Retina (tissue), 1 donor: ENCODE results near the gene ALPK1.
"Not testable (repeated sequence)": the region's sequence is repeated elsewhere in the genome, so short reads cannot be mapped to it uniquely, and the experiment has no call there.

Source experiments
- DNase-seq: peaks from one replicate; pipeline ENCODE4 v3.0.0-alpha.2; 2016

Gene ALPK1

DNA sequence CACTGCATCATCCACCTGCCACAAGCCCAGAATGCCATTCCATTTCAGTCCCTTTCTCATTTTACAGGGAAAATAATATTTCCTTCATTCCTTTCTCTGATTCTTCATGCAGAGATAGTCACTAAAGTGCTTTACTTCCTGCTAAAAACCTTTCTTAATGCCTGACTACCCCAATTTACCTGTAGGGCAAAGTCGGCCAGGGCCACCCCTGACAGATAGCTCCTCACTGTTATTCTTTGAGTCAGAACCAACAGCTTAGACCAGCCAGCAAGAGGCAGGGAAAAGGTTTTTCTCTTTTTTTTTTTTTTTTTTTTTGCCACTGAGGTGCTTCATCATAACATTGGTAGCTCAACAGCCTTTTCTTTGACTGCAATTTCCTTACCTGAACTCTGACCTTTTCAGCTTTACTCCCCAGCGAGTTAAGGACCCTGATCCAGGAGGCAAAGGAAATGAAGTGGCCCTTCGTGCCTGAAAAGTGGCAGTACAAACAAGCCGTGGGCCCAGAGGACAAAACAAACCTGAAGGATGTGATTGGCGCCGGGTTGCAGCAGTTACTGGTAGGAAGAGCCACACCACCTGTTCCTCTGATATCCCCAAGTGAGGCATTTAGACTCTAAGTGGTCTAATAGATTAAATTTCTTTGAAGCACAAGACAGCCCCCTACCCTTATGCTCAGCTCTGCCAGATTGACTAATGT, 85.0 kb downstream of the ALPK1 start:
- no peak for DNase-seq

DNA sequence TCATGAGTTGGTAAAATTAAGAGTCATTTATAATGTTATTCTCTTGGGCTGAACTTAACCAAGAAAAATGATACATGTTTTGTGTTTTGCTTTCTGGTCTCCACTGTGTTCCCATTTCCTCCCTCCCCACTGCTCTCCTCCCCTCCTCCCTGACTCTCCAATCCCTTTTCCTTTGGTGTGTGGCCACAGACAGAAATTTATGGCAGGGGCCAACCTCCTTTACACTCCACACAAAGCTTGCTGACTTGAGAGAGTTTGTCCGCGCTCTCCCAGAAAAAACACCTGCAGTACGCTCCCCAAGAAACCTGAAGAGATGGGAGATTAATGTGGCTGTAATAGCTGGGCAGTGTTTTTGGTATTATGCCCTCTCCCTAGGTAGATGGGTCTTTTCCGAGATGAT, 88.9 kb downstream of the ALPK1 start:
- DNase-seq: no peak

DNA sequence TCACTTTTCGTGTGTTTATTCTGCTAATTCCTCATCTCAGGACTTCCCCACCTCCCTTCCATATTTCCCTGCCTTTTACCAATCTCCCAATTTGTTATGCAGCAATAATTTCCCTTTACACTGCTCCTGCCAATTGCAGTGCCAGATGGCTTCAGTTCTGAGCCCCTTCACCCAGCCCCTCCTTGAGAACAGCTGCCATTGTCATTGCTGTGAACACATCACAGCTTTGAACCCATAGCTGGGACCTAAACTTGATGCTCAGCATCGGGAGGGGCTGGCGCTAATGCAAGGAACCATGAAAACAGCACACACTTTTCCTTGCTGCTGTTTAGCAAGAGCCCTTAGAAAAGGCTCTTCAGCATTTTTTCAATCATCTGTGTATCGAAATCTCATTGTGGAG, 104.9 kb downstream of the ALPK1 start:
- DNase-seq: no peak

DNA sequence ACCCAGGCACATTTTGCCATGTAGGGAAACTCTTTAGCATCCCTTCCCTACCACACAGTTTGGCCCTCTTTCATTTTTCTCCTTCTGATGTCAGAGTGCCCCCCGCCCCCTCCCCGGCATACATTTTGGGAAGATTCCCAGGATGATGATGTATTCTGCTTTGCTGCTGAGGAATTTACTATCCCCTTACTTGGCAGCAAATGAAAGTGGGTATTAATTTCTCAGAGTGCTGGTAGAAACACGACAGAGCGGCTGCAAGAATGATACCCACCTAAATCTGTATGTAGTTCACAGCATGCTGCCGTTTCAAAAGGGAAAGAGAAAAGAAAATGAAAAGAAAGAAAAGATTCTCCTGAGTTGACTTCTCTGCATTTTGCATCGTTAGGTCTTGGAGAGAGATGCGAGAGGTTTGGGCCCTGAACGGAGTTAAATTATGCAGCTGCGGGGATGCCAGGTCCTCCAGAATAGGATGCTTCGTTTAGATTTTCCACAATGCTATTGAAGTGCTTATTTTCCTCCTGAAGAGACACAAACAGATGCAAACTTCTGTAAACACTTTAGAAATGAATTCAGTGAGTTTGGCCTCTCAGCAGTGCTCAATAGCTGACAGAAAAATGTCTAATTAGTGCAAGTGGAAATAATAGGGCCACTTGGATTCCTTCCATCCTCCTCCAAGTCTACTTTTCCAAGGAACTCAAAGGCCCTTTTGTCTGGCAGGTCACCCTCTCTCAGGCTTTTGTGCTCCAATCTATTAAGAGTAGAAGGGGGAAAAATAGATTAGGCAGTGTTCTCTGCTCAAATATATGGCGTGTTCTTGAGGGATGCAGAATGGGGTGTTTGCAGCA, 106.2 kb downstream of the ALPK1 start:
- DNase-seq: peak; percentile 69

DNA sequence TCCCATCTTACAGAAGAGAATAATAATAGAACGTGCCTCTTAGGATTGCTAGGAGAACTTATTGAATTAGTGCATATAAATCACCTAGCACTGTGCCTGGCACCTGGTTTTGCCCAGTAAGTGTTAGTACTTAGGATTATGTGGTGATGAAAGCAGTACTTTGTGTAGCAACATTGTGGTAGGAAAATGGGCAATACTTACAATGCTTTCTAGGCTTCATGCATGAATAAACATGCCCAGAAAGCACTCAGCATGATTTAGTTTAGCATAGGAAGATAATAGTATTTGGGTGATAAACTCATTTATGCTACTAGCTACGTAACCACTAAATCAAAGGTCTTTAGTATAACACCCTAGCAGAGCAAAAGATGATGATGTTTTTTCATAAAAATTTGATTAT, 113.2 kb downstream of the ALPK1 start:
- no peak for DNase-seq

DNA sequence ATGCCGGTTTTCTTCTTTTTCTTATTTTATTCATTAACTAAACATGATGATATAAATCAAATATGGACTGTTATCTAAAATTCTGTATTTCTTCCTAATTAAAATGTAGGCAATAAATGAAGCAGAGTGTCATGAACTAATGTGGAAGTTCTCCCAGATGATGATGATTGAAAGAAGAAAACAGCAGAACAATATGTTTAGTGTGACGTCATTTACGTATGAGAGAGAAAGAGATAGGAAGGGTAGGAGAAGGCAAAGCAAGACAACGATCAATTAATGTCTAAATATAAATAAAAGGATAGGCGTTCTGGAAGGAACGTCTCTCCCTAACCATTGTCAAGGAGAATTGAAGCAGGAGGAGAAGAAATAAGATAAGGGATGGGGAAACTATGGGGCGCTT, 113.6 kb downstream of the ALPK1 start:
- DNase-seq: no peak

DNA sequence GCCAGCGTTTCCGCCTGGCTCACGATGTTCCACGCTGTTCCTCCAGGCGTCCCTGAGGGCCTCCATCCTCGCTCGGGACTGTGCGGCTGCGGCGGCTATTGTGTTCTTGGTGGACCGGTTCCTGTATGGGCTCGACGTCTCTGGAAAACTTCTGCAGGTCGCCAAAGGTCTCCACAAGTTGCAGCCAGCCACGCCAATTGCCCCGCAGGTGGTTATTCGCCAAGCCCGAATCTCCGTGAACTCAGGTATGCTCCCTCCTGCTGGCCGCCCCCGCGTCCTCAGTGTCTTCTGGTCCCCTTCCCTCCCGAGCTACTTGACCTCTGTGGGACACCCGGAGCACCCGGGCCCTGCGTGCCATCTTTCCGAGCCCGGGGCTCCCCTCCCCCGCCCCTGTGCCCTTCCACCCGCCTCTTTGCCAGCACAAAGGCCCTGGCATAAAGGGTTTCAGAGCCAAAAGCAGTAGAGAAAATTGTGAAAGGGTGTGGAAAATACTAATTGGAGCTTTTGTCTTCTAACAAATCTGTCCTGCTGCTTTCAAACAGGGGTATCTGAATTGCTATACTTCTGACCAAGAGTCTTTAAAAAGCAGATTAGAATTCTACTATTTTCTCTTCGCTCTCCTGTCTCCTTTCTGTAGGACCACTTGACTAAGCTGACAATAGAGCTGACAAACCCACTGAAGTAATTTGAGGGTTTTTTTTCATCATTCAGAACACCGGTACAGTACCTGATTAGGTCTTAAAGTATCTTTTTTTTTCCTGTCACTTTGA, 114.8 kb downstream of the ALPK1 start:
- peak; percentile 60 for DNase-seq

DNA sequence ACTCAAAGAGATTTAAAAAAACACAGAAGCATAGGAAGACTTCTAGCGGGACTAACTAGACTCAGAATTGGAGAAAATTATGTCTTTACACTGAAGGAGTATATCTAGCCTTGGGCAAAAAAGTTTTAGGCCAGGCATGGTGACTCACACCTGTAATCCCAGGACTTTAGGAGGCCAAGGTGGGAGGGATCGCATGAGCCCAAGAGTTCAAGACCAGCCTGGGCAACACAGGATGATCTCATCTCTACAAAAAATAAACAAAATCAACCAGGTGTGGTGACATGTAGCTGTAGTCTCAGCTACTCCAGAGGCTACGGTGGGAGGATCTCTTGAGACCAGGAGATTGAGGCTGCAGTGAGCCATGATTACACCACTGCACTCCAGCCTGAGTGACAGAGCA, 119.3 kb downstream of the ALPK1 start:
- DNase-seq: no peak

DNA sequence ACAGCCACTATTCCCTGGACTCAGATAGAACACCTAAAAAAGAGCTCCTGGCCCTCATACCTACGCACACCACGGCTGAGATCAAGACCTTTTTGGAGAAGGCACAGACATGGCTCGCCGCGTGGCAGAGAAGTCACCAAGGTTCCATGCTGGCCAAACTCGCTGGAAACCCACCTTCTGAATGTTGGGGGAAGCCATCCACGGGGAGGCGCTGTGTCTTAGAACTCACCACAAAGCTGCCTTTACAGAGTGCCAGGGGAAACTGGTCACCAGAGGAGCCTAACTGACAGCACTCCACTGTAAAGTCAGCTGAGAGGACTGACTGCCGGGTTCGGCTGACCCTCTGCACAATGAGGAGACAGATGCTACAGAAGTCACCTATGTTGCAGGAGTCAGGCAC, 120.9 kb downstream of the ALPK1 start:
- DNase-seq: no peak

DNA sequence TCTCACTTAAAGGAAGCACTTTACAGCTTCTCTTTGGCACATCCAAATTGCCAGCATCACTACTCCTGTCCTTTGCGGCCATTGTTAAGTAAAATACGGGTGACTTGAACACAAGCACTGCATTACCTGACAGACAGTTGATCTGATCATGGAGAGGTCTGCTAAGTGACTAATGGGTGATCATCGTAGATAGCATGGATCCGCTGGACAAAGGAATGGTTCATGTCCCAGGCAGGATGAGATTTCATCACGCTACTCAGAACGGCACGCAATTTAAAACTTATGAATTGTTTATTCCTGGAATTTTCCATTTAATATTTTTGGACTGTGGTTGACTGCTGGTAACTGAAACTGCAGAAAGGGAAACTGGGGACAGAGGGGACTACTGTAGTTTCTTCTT, 124.7 kb downstream of the ALPK1 start:
- DNase-seq: no peak

DNA sequence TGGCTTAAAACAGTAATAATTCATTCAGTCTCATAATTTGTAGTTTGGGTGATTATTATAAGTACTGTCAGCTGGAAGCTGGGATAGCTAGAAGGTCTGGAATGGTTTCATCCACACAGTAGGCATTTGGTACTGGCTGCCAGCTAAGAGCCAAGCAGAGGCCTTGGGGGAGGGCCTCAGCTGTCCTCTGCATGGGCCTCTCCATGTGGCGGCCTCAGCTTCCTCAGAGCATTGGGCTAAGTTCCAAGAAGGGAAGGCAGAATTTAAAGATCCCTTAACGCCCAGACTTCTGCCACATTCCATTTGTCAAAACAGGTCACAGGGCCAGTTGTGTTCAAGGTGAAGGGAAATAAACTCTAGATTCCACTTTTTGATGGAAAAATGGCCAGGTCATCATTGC, 125.5 kb downstream of the ALPK1 start:
- DNase-seq: no peak

DNA sequence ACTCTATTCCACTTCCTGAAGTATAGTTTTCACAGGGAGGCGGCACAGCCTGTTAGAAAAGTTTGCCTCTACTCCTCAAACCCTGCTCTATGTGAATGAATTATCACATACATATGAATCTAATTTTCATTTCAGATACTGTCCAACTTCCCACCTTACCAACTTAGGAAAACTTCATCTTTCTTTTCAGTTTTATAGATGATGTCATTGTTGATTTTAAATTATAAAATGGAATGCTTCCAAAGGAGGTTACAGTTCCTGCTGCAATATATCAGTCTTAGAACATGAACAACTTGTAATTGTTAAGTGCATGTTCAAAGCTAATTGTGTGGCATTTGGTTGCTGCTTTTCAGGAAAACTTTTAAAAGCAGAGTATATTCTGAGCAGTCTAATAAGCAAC, 126.4 kb downstream of the ALPK1 start:
- no peak for DNase-seq

DNA sequence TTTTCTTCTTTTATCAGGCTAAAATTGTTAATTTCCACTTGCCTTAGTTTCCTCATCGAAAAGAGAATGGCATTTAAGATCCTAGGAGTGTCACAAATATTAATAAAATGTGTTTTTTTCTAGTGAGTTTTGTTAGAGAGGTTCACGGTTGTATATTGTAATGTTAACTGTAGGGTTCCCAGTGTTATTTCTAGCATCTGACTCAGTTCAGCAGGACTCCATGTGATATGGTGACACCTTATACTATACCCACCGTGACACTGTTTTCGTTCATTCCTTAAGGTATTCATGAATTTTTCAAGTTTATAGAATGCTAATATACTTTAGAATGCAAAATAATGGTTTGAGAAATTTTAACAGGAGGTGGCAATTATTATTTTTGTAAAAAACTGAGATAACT, 128.7 kb downstream of the ALPK1 start:
- DNase-seq: no peak

DNA sequence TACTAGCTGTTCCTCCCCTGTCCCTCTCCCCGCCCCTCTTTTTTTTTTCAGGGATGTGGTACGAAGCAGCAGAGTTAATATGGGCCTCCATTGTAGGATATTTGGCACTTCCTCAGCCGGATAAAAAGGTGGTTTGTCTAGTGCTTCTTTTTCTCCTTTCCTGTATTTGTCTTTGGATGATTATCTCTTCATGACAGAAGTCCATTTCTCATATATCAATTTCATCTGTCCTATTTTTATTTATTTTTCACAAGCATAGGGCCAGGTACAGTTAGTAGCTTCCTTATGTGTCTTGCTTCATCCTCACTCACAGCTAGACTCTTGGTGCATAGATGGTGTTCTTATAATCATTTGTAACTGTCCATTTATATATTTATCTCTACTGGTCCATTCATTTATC, 129.2 kb downstream of the ALPK1 start:
- DNase-seq: no peak

DNA sequence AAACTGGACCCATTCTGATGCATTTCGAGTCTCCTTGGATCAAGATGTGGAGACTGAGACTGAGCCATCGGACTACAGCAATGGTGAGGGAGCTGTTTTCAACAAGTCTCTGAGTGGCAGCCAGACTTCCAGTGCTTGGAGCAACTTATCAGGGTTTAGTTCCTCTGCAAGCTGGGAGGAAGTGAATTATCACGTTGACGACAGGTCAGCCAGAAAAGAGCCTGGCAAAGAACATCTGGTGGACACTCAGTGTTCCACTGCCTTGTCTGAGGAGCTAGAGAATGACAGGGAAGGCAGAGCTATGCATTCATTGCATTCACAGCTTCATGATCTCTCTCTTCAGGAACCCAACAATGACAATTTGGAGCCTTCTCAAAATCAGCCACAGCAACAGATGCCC, 134.0 kb downstream of the ALPK1 start:
- no peak for DNase-seq

DNA sequence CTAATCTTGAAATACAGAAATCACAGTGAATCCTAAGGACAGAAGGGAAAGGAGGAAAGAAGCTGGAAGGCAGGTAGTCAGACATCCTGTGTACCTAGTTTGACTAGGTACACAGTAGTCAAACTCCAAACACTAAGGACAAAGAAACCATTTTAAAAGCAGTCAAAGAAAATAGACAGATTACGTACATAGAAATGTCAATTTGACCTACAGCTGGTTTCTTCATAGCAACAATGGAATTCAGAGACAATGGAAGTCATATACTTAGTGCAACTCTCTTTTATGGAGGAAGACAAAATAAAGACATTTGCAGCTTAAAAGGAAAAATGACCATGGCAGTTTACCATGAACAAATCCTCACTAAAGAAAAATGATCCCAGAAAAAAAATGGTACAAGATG, 139.8 kb downstream of the ALPK1 start:
- DNase-seq: no peak

DNA sequence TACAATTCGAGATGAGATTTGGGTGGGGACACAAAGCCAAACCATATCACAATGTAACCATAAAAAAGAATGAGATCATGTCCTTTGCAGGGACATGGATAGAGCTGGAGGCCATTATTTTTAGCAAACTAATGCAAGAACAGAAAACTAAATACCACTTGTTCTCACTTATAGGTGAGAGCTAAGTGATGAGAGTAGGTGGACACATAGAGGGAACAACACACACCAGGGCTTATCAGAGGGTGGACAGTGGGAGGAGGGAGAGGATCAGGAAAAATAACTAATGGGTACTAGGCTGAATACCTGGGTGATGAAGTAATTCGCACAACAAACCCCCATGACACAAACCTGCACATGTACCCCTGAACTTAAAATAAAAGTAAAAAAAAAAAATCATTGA, 145.1 kb downstream of the ALPK1 start:
- DNase-seq: not testable (repeated sequence)

DNA sequence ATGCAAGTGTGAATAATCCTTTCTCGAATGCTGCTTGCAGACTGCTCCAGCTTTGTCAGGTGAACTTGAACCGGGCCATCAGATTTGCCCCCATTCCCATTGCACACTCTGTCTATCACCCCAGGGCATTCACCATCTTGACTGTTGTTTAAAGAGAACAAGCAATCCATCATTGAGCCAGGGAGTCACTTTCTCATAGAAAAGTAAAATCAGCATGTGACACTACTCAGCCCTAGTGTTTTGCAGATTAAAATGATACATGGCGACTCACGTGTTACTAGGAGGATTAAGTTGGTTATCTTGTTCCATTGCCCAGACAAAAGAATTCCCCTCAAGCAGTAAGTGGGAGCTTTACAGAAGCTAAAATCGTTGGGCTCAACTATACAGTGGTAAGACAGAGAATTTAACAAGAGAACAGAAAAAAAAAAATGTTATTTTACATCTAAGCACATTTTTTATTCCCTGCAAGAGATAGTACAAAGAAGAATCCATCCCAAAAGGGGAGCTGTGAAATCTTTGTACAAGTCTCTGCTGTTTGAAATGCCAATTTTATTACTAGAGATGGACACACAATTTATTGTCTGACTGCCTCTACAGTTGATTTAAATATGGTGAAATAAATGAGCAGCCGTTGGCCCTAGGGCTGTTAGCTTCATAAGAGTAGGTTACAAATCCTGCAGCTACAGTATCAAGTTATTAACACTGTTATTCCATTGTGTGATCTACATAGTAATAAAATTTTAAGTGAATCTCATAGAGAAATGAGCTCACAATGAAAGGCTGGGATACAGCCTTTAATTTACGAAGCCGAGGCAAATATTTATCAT, 151.3 kb downstream of the ALPK1 start:
- no peak for DNase-seq

DNA sequence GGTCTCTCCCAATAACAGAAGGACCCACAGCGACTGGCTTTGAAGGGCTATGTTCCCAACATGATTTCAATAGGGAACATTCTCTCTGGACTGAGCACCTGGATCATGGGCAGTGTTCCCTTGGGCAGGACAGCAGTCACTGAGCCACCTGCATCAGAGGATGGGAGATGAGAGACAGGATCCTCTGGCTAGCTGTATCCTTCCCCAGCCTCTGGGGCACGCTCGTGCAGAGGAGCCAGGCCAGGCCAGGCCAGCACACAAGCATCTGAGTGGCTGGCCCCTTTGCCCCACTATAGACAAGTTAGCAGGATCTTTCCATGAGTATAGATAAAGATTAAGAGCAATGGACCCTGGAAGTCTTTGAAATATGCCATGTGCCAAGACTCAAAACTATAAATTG, 152.5 kb downstream of the ALPK1 start:
- no peak for DNase-seq

DNA sequence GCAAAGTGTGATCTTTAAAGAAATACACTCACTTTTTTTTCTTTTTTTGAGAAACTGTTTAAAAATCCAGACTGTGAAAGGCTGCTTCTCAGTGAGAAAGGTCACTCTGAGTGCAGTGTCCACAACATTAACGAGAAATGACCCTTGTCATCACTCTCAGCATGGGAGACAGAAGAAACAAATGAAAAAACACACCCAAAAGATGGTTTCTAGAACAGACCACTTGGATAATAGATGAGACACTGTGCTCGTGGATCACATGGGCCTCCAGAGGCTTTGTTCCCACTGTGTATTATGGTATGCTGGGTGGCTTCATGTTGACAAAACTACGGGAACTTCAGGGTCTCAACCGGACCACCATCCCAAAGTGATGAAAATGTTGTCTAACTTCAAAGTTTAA, 153.9 kb downstream of the ALPK1 start:
- DNase-seq: no peak

DNA sequence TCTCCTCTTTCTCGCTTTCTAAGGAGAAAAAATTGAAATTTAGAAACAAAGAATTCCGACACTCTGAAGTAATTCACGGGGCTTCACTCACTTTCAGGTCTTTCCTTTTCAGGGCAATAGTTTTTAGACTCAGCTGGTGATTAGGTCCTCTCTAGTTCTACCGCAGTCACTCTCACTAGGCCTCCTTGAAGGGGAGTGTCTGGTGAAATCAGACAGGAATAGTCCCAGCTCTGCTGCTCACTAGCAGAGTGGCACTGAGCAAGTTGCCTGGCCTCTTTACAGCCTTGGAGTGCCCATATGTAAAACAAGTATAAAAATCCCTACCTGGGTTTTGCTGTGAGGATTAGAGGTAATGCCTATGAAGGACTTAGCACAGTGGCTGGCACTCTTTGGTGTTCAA, 154.7 kb downstream of the ALPK1 start:
- DNase-seq: no peak

DNA sequence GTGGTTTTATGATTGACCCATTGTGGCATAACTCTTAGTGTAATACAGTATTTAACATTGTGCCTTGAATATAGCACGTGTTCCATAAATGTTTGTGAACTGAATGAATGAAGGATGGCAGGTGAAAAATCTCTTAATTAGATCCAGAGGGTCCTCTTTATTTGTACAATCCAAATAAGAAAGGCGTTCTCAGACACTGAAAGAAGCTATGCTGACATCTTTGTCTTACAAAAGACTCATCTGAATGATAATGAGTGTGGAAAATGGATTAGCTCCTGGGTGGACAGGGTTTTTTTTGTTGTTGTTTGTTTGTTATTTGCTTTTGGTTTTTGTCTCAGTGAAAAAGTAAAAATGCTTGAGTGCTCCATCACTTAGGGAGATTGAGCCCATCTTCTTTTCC, 156.2 kb downstream of the ALPK1 start:
- peak; percentile 25 for DNase-seq

DNA sequence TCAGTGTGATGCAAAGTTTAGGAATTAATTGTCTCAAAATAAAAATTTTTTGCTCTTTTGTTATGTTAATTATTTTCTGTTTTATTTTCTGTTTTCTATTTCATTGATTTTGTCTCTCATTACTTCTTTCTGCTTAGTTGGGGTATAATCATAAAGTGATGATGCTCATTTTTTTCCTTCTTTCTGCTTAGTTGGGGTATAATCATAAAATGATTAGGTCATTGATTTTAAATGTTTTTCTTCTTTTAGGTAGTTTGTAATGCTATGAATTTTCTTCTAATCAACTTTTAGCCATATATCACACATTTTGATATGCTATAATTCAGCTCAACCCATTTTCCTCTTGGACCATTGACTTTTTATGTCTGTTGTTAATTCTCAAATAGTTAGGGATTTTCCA, 175.1 kb downstream of the ALPK1 start:
- DNase-seq: no peak
